SU-DHL-6 (cell line): ENCODE results near the gene TTC8.
"Not testable (repeated sequence)": the region's sequence is repeated elsewhere in the genome, so short reads cannot be mapped to it uniquely, and the experiment has no call there.

Experiments used
- H2AFZ ChIP-seq: fragments of 200-600 bp; sonication (generic); 2 replicates; pipeline ENCODE4 v1.6.1; 2014; ENCODE audit warnings: low read depth, mild to moderate bottlenecking, moderate library complexity, mixed read lengths, antibody characterized with exemption, low read length; ENCODE audit not compliant: severe bottlenecking
- H3F3A ChIP-seq: fragments of 200-600 bp; shearing (Covaris generic); 2 replicates; pipeline ENCODE4 v1.6.0; 2016; ENCODE audit warnings: antibody characterized with exemption, mild to moderate bottlenecking; ENCODE audit not compliant: insufficient read depth
- H3K27ac ChIP-seq: fragments of 200-600 bp; sonication (generic); 2 replicates; pipeline ENCODE4 v1.5.1; 2016; ENCODE audit warnings: low read depth, mild to moderate bottlenecking, low read length, moderate library complexity, mixed read lengths
- H3K27me3 ChIP-seq: fragments of 200-600 bp; sonication (generic), shearing (Covaris generic); 2 replicates; pipeline ENCODE4 v1.6.0; 2014; ENCODE audit warnings: mild to moderate bottlenecking, low read length
- H3K36me3 ChIP-seq: fragments of 200-600 bp; sonication (generic); 2 replicates; pipeline ENCODE4 v1.6.1; 2014; ENCODE audit warnings: mild to moderate bottlenecking, low read length, mixed read lengths
- H3K4me2 ChIP-seq: fragments of 300-600, 200-600 bp; shearing (Covaris generic), sonication (generic); 2 replicates; pipeline ENCODE4 v1.6.0; 2014; ENCODE audit warnings: low read length, low read depth, mild to moderate bottlenecking; ENCODE audit not compliant: poor library complexity, severe bottlenecking
- H3K4me3 ChIP-seq: fragments of 200-600 bp; sonication (generic); 2 replicates; pipeline ENCODE4 v1.5.1; 2014; ENCODE audit warnings: antibody characterized with exemption, low read length, mild to moderate bottlenecking, mixed read lengths; ENCODE audit not compliant: insufficient read depth, poor library complexity, severe bottlenecking
- H3K79me2 ChIP-seq: fragments of 200-600 bp; sonication (generic); 2 replicates; pipeline ENCODE4 v1.6.1; 2014; ENCODE audit warnings: mild to moderate bottlenecking, low read length, moderate library complexity; ENCODE audit not compliant: insufficient read depth
- H3K9ac ChIP-seq: fragments of 200-600 bp; sonication (generic); 2 replicates; pipeline ENCODE4 v1.7.0; 2014; ENCODE audit warnings: mild to moderate bottlenecking, low read length
- H3K9me2 ChIP-seq: fragments of 200-600 bp; sonication (generic); replicated peaks from 2 replicates; pipeline ENCODE4 v1.6.1; 2014; ENCODE audit warnings: low read length; ENCODE audit not compliant: insufficient read depth
- H3K9me3 ChIP-seq: fragments of 200-600 bp; sonication (generic); 2 replicates; pipeline ENCODE4 v1.6.1; 2014; ENCODE audit warnings: low read length, mixed read lengths; ENCODE audit not compliant: insufficient read depth
- H4K20me1 ChIP-seq: fragments of 200-600 bp; sonication (generic); 2 replicates; pipeline ENCODE4 v1.6.1; 2014; ENCODE audit warnings: low read depth, mild to moderate bottlenecking, antibody characterized with exemption, low read length, moderate library complexity, mixed read lengths
- CTCF ChIP-seq: fragments of 200-600 bp; sonication (generic); IDR thresholded peaks from one replicate; pipeline ENCODE4 v1.5.1; 2017; ENCODE audit warnings: antibody characterized with exemption, mild to moderate bottlenecking, low read length, moderate library complexity; ENCODE audit not compliant: insufficient read depth, poor library complexity, severe bottlenecking
- EZH2phosphoT487 ChIP-seq: fragments of 200-600 bp; sonication (generic), shearing (Covaris generic); conservative IDR thresholded peaks from 2 replicates; pipeline ENCODE4 v1.6.1; 2018; ENCODE audit warnings: mild to moderate bottlenecking, antibody characterized with exemption, low read length, moderate library complexity, mixed read lengths

Gene TTC8

GRCh38 chr14:88786715-88787114, 37.7 kb upstream of the TTC8 start:
- Histone ChIP-seq H3K36me3 (no peaks in the 10 kb centered on the region), H3K79me2 (no peaks in the 10 kb centered on the region), H2AFZ (no peak overlapping the region), H3F3A (peaks cover 9% of the 10 kb centered on the region; the same call in 1 of the 2 replicates), H3K9me2 (no peaks in the 10 kb centered on the region), H3K4me2 (no peak overlapping the region), H3K9me3 (peaks cover 16% of the 10 kb centered on the region; the same call in 1 of the 2 replicates), H3K27ac (no peak overlapping the region), H3K9ac (no peak overlapping the region), H3K4me3 (no peak overlapping the region), H3K27me3 (no peaks in the 10 kb centered on the region), H4K20me1 (no peaks in the 10 kb centered on the region)
- TF ChIP-seq EZH2phosphoT487 (no peak), CTCF (no peak)

GRCh38 chr14:88789573-88789972, 34.9 kb upstream of the TTC8 start:
- not testable (repeated sequence) for H3K9me2 ChIP-seq, H3K79me2 ChIP-seq, H3K4me2 ChIP-seq, H3K27me3 ChIP-seq, H3K9me3 ChIP-seq, H4K20me1 ChIP-seq, H2AFZ ChIP-seq, H3K27ac ChIP-seq, H3K4me3 ChIP-seq, H3K9ac ChIP-seq, H3K36me3 ChIP-seq
- peaks cover 22% of the 10 kb centered on the region for H3F3A ChIP-seq

- Histone ChIP-seq H3K9ac (no peak overlapping the region), H3K36me3 (no peaks in the 10 kb centered on the region), H3K27me3 (no peaks in the 10 kb centered on the region; the same call in 1 of the 2 replicates)
Measured at GRCh38 chr14:88790501-88791251, 33.8 kb upstream of the TTC8 start.

More at GRCh38 chr14:88790501-88791251, 33.8 kb upstream of the TTC8 start:
- H3K27ac ChIP-seq: no peak overlapping the region
- H3K4me3 ChIP-seq: no peak overlapping the region
- H2AFZ ChIP-seq: no peak overlapping the region
- no peaks in the 10 kb centered on the region for H3K9me2 ChIP-seq
- no peak for TF ChIP-seq CTCF
- TF ChIP-seq EZH2phosphoT487: no peak
- no peaks in the 10 kb centered on the region for H3K79me2 ChIP-seq
- peaks cover 22% of the 10 kb centered on the region for H3F3A ChIP-seq
- H4K20me1 ChIP-seq: no peaks in the 10 kb centered on the region
- H3K9me3 ChIP-seq: no peaks in the 10 kb centered on the region
- H3K4me2 ChIP-seq: peak overlapping the region; percentile 85
